GM12878 (cell line): Measurements from ENCODE around the gene FTL. TPM values are rescaled to one million over a fixed set of nuclear protein-coding genes. Genes with fewer than 3 reads are reported as not detected.

ENCODE experiments used
- ATAC-seq: fragments of 200-7000 bp; cut with Tn5 transposase; 3 replicates; pipeline ENCODE4 v1.9.1; 2020; ENCODE audit warnings: mild to moderate bottlenecking, moderate library complexity
- BruUV-seq: library from RNA; stranded (reverse); fragments of 400-500 nt; replicated peaks from 2 replicates; lab custom pipeline; 2021; lab: Mats Ljungman, UMichigan
- CTCF ChIA-PET: fragments of 300-600 bp; sonication (Branson Sonifier 250); formaldehyde crosslinking; extraction: SDS; loops from one replicate; lab custom pipeline; 2021; ENCODE audit warnings: inconsistent platforms; lab: Yijun Ruan, JAX
- POLR2A ChIA-PET: fragments of 350-600 bp; formaldehyde crosslinking; extraction: SDS; loops from one replicate; lab custom pipeline; 2021; ENCODE audit warnings: inconsistent platforms; lab: Charles Lee
- RAD21 ChIA-PET: fragments of 300-600 bp; sonication (Branson Sonifier 250); formaldehyde crosslinking; loops from one replicate; lab custom pipeline; 2023; ENCODE audit warnings: antibody characterized with exemption; ENCODE audit not compliant: unreplicated experiment; lab: Charles Lee
- SMC1A ChIA-PET: fragments of 300-600 bp; sonication (Branson Sonifier 250); formaldehyde crosslinking; loops from one replicate; lab custom pipeline; 2023; ENCODE audit not compliant: unreplicated experiment, uncharacterized antibody; lab: Charles Lee
- DNase-seq: peaks from one replicate; pipeline ENCODE4 v3.0.0-alpha.2; 2011; ENCODE audit warnings: low read depth, low spot score
- FAIRE-seq: peaks from 3 replicates; lab custom pipeline; 2011; peaks lifted over from hg19 to GRCh38; lab: Jason Lieb, UNC
- H2AFZ ChIP-seq: 2 replicates; pipeline ENCODE4 v1.6.0; 2011; ENCODE audit warnings: low read depth, low read length, control low read depth; ENCODE audit not compliant: control insufficient read depth
- H3K27ac ChIP-seq: 2 replicates; pipeline ENCODE4 v1.5.1; 2011; ENCODE audit warnings: control low read depth; ENCODE audit not compliant: control insufficient read depth, insufficient read depth
- H3K27me3 ChIP-seq, 2 experiments: replicated peaks in 1 of 2; 2 replicates each; pipeline versions ENCODE4 v1.6.0 to v1.6.1; 2011; ENCODE audit warnings: low read length in 1 of 2; ENCODE audit not compliant: control insufficient read depth in 2 of 2, insufficient read depth in 2 of 2
- H3K36me3 ChIP-seq, 2 experiments: 2 replicates each; pipeline ENCODE4 v1.5.1; 2011; ENCODE audit warnings: low read length in 1 of 2; ENCODE audit not compliant: control insufficient read depth in 2 of 2, insufficient read depth in 2 of 2
- H3K4me1 ChIP-seq: 2 replicates; pipeline ENCODE4 v1.6.1; 2011; ENCODE audit warnings: mild to moderate bottlenecking, low read length, moderate library complexity, mixed read lengths; ENCODE audit not compliant: control insufficient read depth, insufficient read depth
- H3K4me2 ChIP-seq: 2 replicates; pipeline ENCODE4 v1.6.0; 2011; ENCODE audit warnings: control low read depth; ENCODE audit not compliant: control insufficient read depth, insufficient read depth
- H3K4me3 ChIP-seq: fragments of 200-600 bp; sonication (generic); 2 replicates; pipeline ENCODE4 v1.5.1; 2016
- H3K79me2 ChIP-seq: 2 replicates; pipeline ENCODE4 v1.6.0; 2011; ENCODE audit warnings: low read length; ENCODE audit not compliant: control insufficient read depth, insufficient read depth
- H3K9ac ChIP-seq: 2 replicates; pipeline ENCODE4 v1.8.0; 2011; ENCODE audit warnings: low read length, control low read depth, mixed read lengths; ENCODE audit not compliant: control insufficient read depth, insufficient read depth
- H3K9me3 ChIP-seq: replicated peaks from 3 replicates; pipeline ENCODE4 v1.5.1; 2011; ENCODE audit warnings: mild to moderate bottlenecking, low read length; ENCODE audit not compliant: control insufficient read depth, insufficient read depth
- H4K20me1 ChIP-seq: 2 replicates; pipeline ENCODE4 v1.6.0; 2011; ENCODE audit not compliant: control insufficient read depth, insufficient read depth
- BMI1 ChIP-seq: fragments of 450-650 bp; IDR thresholded peaks from 2 replicates; pipeline ENCODE4 v1.6.1; 2016; ENCODE audit warnings: mild to moderate bottlenecking, moderate library complexity, borderline replicate concordance
- CUX1 ChIP-seq: IDR thresholded peaks from 2 replicates; pipeline ENCODE4 v1.6.1; 2012; ENCODE audit warnings: improper control_type of control experiment, low read depth, low read length; ENCODE audit not compliant: insufficient replicate concordance
- EED ChIP-seq: sonication (generic); IDR thresholded peaks from 2 replicates; pipeline ENCODE4 v1.6.1; 2016; ENCODE audit warnings: antibody characterized with exemption, low read depth
- EGR1 ChIP-seq, 2 experiments: IDR thresholded peaks; 1 replicate in 1 of 2; 2 replicates in 1 of 2; pipeline ENCODE4 v1.6.1; 2011 to 2012; ENCODE audit warnings: low read depth in 2 of 2, low read length in 2 of 2, borderline replicate concordance in 1 of 2, mild to moderate bottlenecking in 1 of 2, moderate library complexity in 1 of 2
- HCFC1 ChIP-seq: fragments of 150-350 bp; IDR thresholded peaks from 2 replicates; pipeline ENCODE4 v1.6.1; 2014; ENCODE audit warnings: low read length
- PAX8 ChIP-seq: fragments of 450-650 bp; IDR thresholded peaks from 2 replicates; pipeline ENCODE4 v1.6.1; 2017; ENCODE audit warnings: mild to moderate bottlenecking, moderate library complexity
- PKNOX1 ChIP-seq: fragments of 450-650 bp; IDR thresholded peaks from 2 replicates; pipeline ENCODE4 v1.6.1; 2016; ENCODE audit warnings: mild to moderate bottlenecking
- POU2F2 ChIP-seq: IDR thresholded peaks from 3 replicates; pipeline ENCODE4 v1.6.1; 2011; ENCODE audit warnings: low read depth, mild to moderate bottlenecking, low read length, borderline replicate concordance
- SMARCA5 ChIP-seq: fragments of 450-650 bp; IDR thresholded peaks from 2 replicates; pipeline ENCODE4 v1.6.1; 2017; ENCODE audit warnings: mild to moderate bottlenecking
- ZBTB40 ChIP-seq: fragments of 450-650 bp; IDR thresholded peaks from 2 replicates; pipeline ENCODE4 v1.6.1; 2016; ENCODE audit warnings: mild to moderate bottlenecking, moderate library complexity, borderline replicate concordance
- WGBS: methylation state at CpG from one replicate; pipeline ENCODE4 v1.1.6; 2016; ENCODE audit warnings: low lambda C conversion rate; ENCODE audit not compliant: insufficient replicate concordance, insufficient coverage; ENCODE audit errors: missing lambda C conversion rate; 5-methylcytosine and 5-hydroxymethylcytosine counted together
- in situ Hi-C: fragments of 300-500 bp; cut with MboI; formaldehyde crosslinking; loops from 9 replicates; pipeline ENCODE4 v1.14.3; 2018; ENCODE audit warnings: mixed read lengths
- intact Hi-C: fragments of 100-400 bp; cut with micrococcal nuclease; formaldehyde crosslinking; loops from one replicate; pipeline ENCODE4 v1.14.2; 2022; ENCODE audit not compliant: unreplicated experiment
- polyA plus RNA-seq, 11 experiments: library from polyadenylated mRNA; depleted of rRNA in 4 of 11; unstranded in 6 of 11; stranded (reverse) in 5 of 11; fragments of >200 nt; fragmentation: Nextera tagmentation in 4 of 11; fragmentation: Illumina TruSeq in 1 of 11; extraction: Ambion mirVana in 4 of 11; extraction: Trizol in 1 of 11; gene quantifications; 1 replicate in 1 of 11; 2 replicates in 10 of 11; pipeline versions ENCODE4 v1.2.1 to v1.2.3, GENCODE V29; 2011 to 2016; ENCODE audit warnings: inconsistent platforms in 2 of 11, missing spikeins in 2 of 11, low read depth in 1 of 11
- total RNA-seq, 4 experiments: library from RNA; depleted of rRNA in 3 of 4; stranded (reverse); fragments of >200 nt in 3 of 4; fragmentation: Illumina TruSeq in 1 of 4; extraction: Trizol in 1 of 4; gene quantifications; 2 replicates each; pipeline versions ENCODE4 v1.2.1 to v1.2.3, GENCODE V29; 2013 to 2021

The FTL gene
- total and polyA plus RNA-seq, 10 of the 15 experiments (the other 5 are each of a cell fraction or from before 2014, with no cell fraction given) = 364 to 8,913 (median 1,595) TPM

GRCh38 chr19:48933382-48933932, 31.7 kb upstream of the FTL start, which contains the start of gene DHDH:
Gene DHDH, plus strand, starts transcription at chr19:48933699. Its CDS starts 23 bp downstream, at chr19:48933722.
- peak within 1 kb of the TSS; percentile 69 for H3K4me3 ChIP-seq
- POLR2A ChIA-PET = interaction anchor here (0.6 to 1.7 kb wide), 7 partner anchors 10 to 401 kb away, joined by 3 to 8 read pairs (median 5); partner anchors contain the start of gene BAX
- intact Hi-C loops = no loop called here
- no peaks in the 10 kb centered on the region for H4K20me1 ChIP-seq
- H3K27me3 ChIP-seq = 0 out of 4 replicates have a peak, but pooled peaks cover 0 to 1% of the 10 kb centered on the region in 2 experiments
- FAIRE-seq = peak; percentile 77
- no TSS peak for BruUV-seq
- CTCF ChIA-PET = interaction anchor here (1.0 to 1.9 kb wide), 5 partner anchors 7 to 37 kb away, joined by 3 to 7 read pairs (median 6); no protein-coding TSS in a partner anchor
- SMC1A ChIA-PET = interaction anchor here (0.8 to 1.7 kb wide), 5 partner anchors 11 to 37 kb away, joined by 3 to 8 read pairs (median 3); no protein-coding TSS in a partner anchor
- no peaks in the 10 kb centered on the region for H3K9me3 ChIP-seq
- WGBS = 1% methylated on average over 29 of the region's 43 CpGs
- RAD21 ChIA-PET = interaction anchor here (0.6 to 1.5 kb wide), 2 partner anchors 138 to 180 kb away, joined by 3 read pairs; no protein-coding TSS in a partner anchor
- no peaks in the 10 kb centered on the region for H3K79me2 ChIP-seq
- H3K4me1 ChIP-seq = peaks cover 7% of the 10 kb centered on the region; the same call in 1 of the 2 replicates
- DNase-seq = peak; percentile 26
- no peak within 1 kb of the TSS for H3K27ac ChIP-seq
- in situ Hi-C loops = no loop called here
- no peak within 1 kb of the TSS; the same call in 1 of the 2 replicates for H3K9ac ChIP-seq
- no peaks in the 10 kb centered on the region for H3K36me3 ChIP-seq
- peak within 1 kb of the TSS; percentile 73 for H2AFZ ChIP-seq
- peak within 1 kb of the TSS; percentile 85 for H3K4me2 ChIP-seq
- peak; percentile 97 for ATAC-seq
- TF ChIP-seq EGR1 (IDR thresholded peaks at IDR 0.05; ENCODE audit: borderline replicate concordance in 1 of 2, low read depth in 2 of 2, low read length in 2 of 2) (peak in 1 of 2 experiments; percentile 46; a peak in 1 of 3 replicates), CUX1 (no peak), PKNOX1 (peak; percentile 51), BMI1 (no peak), HCFC1 (peak; percentile 14; the same call in 1 of the 2 replicates), EED (no peak), ZBTB40 (no peak), PAX8 (no peak), POU2F2 (no peak), SMARCA5 (no peak)
